Colonic mucosa (tissue), 4 donors: ENCODE data around the gene NPR3. TPM values are rescaled to one million over a fixed set of nuclear protein-coding genes. Genes with fewer than 3 reads are reported as not detected.
A peak's percentile ranks its signal among the peaks of the same experiment; 100 is the strongest.

Source experiments
- DNase-seq: peaks from one replicate; pipeline ENCODE4 v3.0.0-alpha.2; 2020
- H3K27ac ChIP-seq: fragments of 200-600 bp; one replicate; pipeline ENCODE4 v1.8.0; 2021
- H3K27me3 ChIP-seq: fragments of 200-600 bp; one replicate; pipeline ENCODE4 v1.8.0; 2021
- H3K36me3 ChIP-seq: fragments of 200-600 bp; one replicate; pipeline ENCODE4 v1.8.0; 2021
- H3K4me1 ChIP-seq: fragments of 200-600 bp; one replicate; pipeline ENCODE4 v1.8.0; 2021; ENCODE audit warnings: mild to moderate bottlenecking
- H3K4me3 ChIP-seq: fragments of 200-600 bp; one replicate; pipeline ENCODE4 v1.8.0; 2021
- H3K9ac ChIP-seq, 2 donors: one replicate each; pipeline ENCODE4 v1.7.0; 2013; ENCODE audit warnings: control low read depth in 2 of 2, low read depth in 2 of 2, low read length in 2 of 2
- H3K9me3 ChIP-seq: fragments of 200-600 bp; one replicate; pipeline ENCODE4 v1.8.0; 2021
- CTCF ChIP-seq: fragments of 200-600 bp; IDR thresholded peaks from one replicate; pipeline ENCODE4 v1.8.0; 2022; ENCODE audit warnings: antibody characterized with exemption, mild to moderate bottlenecking
- intact Hi-C: fragments of 100-400 bp; cut with DNase I; formaldehyde crosslinking; loops from one replicate; pipeline ENCODE4 v1.14.1; 2022
- total RNA-seq, 2 donors: library from RNA; stranded (reverse); fragmentation: NEBNext Ultra II Directional in 1 of 2; extraction: Animal tissue kit (Norgen Biotek cat#: 25700) in 1 of 2; gene quantifications; one replicate each; pipeline ENCODE4 v1.2.1, GENCODE V29; 2021
- donor health status: healthy.
- donor health status: DM: no; HTN: no; CAD: no.
- donor health status: DM: no; HTN: no; CAD: no.

The NPR3 gene
- total RNA-seq, 2 donors from 2014 or later = 0.20 to 3.0 TPM

GRCh38 chr5:32711681-32712480 lies 760 bp downstream of the NPR3 start:
- Histone ChIP-seq H3K4me1 (no peaks in the 10 kb centered on the region), H3K9me3 (no peaks in the 10 kb centered on the region), H3K27me3 (peaks cover 32% of the 10 kb centered on the region), H3K27ac (no peak overlapping the region), H3K9ac (no peak overlapping the region), H3K4me3 (peak overlapping the region; percentile 58), H3K36me3 (no peaks in the 10 kb centered on the region)
- no peak for DNase-seq
- intact Hi-C loops = no loop called here
- TF ChIP-seq CTCF = no peak

- intact Hi-C loops = no loop called here
- H3K27me3 ChIP-seq = peaks cover 32% of the 10 kb centered on the region
Measured at GRCh38 chr5:32712481-32713360, 1.6 kb downstream of the NPR3 start.

GRCh38 chr5:32713361-32713769 lies 2.2 kb downstream of the NPR3 start:
- no peak overlapping the region for H3K27ac ChIP-seq
- no peak for DNase-seq
- H3K4me1 ChIP-seq = no peaks in the 10 kb centered on the region
- no peak overlapping the region for H3K4me3 ChIP-seq
- H3K27me3 ChIP-seq = peaks cover 32% of the 10 kb centered on the region
- no peak overlapping the region for H3K9ac ChIP-seq
- TF ChIP-seq CTCF = no peak
- no peaks in the 10 kb centered on the region for H3K36me3 ChIP-seq
- intact Hi-C loops = no loop called here
- no peaks in the 10 kb centered on the region for H3K9me3 ChIP-seq

More at GRCh38 chr5:32712481-32713360, 1.6 kb downstream of the NPR3 start:
- no peak for DNase-seq
- Histone ChIP-seq H3K4me1 (no peaks in the 10 kb centered on the region), H3K36me3 (no peaks in the 10 kb centered on the region), H3K4me3 (no peak overlapping the region), H3K9me3 (no peaks in the 10 kb centered on the region), H3K27ac (no peak overlapping the region), H3K9ac (no peak overlapping the region)
- TF ChIP-seq CTCF = no peak

GRCh38 chr5:32713770-32714381 lies 2.8 kb downstream of the NPR3 start:
- no peaks in the 10 kb centered on the region for H3K9me3 ChIP-seq
- no peak overlapping the region for H3K4me3 ChIP-seq
- DNase-seq = no peak
- H3K27ac ChIP-seq = no peak overlapping the region
- no peak for TF ChIP-seq CTCF
- no peaks in the 10 kb centered on the region for H3K4me1 ChIP-seq
- peaks cover 32% of the 10 kb centered on the region for H3K27me3 ChIP-seq
- H3K9ac ChIP-seq = no peak overlapping the region
- intact Hi-C loops = no loop called here
- no peaks in the 10 kb centered on the region for H3K36me3 ChIP-seq

GRCh38 chr5:32714836-32715235 lies 3.7 kb downstream of the NPR3 start:
- H3K27ac ChIP-seq = no peak overlapping the region
- intact Hi-C loops = no loop called here
- TF ChIP-seq CTCF = no peak
- H3K27me3 ChIP-seq = peaks cover 32% of the 10 kb centered on the region
- H3K9me3 ChIP-seq = no peaks in the 10 kb centered on the region
- H3K36me3 ChIP-seq = no peaks in the 10 kb centered on the region
- H3K4me1 ChIP-seq = no peaks in the 10 kb centered on the region
- no peak overlapping the region for H3K4me3 ChIP-seq
- H3K9ac ChIP-seq = no peak overlapping the region
- no peak for DNase-seq
